Keratinocyte (primary cell): ENCODE data around the gene EIF3CL. TPM values are rescaled to one million over a fixed set of nuclear protein-coding genes. Genes with fewer than 3 reads are reported as not detected.
"Not testable (repeated sequence)": the region's sequence is repeated elsewhere in the genome, so short reads cannot be mapped to it uniquely, and the experiment has no call there.

Experiments used
- DNase-seq: peaks from one replicate; pipeline ENCODE4 v3.0.0-alpha.2; 2011; ENCODE audit warnings: low read depth, missing footprints, low spot score
- FAIRE-seq: peaks from 2 replicates; lab custom pipeline; 2011; peaks lifted over from hg19 to GRCh38; lab: Jason Lieb, UNC
- H2AFZ ChIP-seq: 2 replicates; pipeline ENCODE4 v1.6.0; 2012; ENCODE audit warnings: low read length, control low read depth, inconsistent platforms; ENCODE audit not compliant: control insufficient read depth
- H3K27ac ChIP-seq: 2 replicates; pipeline ENCODE4 v1.5.1; 2011; ENCODE audit warnings: low read length; ENCODE audit not compliant: control insufficient read depth, insufficient read depth
- H3K27me3 ChIP-seq: 3 replicates; pipeline ENCODE4 v1.6.0; 2011; ENCODE audit warnings: low read length; ENCODE audit not compliant: control insufficient read depth, insufficient read depth; ENCODE audit errors: extremely low read depth
- H3K36me3 ChIP-seq, 2 experiments: 2 replicates in 1 of 2; 3 replicates in 1 of 2; pipeline ENCODE4 v1.5.1; 2011; ENCODE audit warnings: low read length in 2 of 2, mild to moderate bottlenecking in 1 of 2; ENCODE audit not compliant: control insufficient read depth in 2 of 2, insufficient read depth in 2 of 2; ENCODE audit errors: extremely low read depth in 1 of 2
- H3K4me1 ChIP-seq: 3 replicates; pipeline ENCODE4 v1.5.1; 2011; ENCODE audit warnings: low read length; ENCODE audit not compliant: control insufficient read depth, insufficient read depth; ENCODE audit errors: extremely low read depth
- H3K4me2 ChIP-seq: 3 replicates; pipeline ENCODE4 v1.6.0; 2011; ENCODE audit warnings: low read depth, low read length; ENCODE audit not compliant: control insufficient read depth, insufficient read depth; ENCODE audit errors: extremely low read depth
- H3K4me3 ChIP-seq, 3 experiments: fragments of 200-600 bp in 1 of 3; sonication (generic) in 1 of 3; 2 replicates in 2 of 3; 3 replicates in 1 of 3; pipeline ENCODE4 v1.5.1; 2011 to 2016; ENCODE audit warnings: low read length in 3 of 3, mild to moderate bottlenecking in 3 of 3, control low read depth in 2 of 3, inconsistent platforms in 1 of 3, low read depth in 1 of 3, mixed read lengths in 1 of 3, mixed run types in 1 of 3, moderate library complexity in 1 of 3; ENCODE audit not compliant: control insufficient read depth in 2 of 3, insufficient read depth in 2 of 3; ENCODE audit errors: extremely low read depth in 1 of 3
- H3K79me2 ChIP-seq: 2 replicates; pipeline ENCODE4 v1.6.0; 2012; ENCODE audit warnings: low read length; ENCODE audit not compliant: control insufficient read depth, insufficient read depth
- H3K9ac ChIP-seq: 3 replicates; pipeline ENCODE4 v1.6.0; 2011; ENCODE audit warnings: low read length; ENCODE audit not compliant: control insufficient read depth, insufficient read depth; ENCODE audit errors: extremely low read depth
- H3K9me1 ChIP-seq: 3 replicates; pipeline ENCODE4 v1.6.0; 2011; ENCODE audit warnings: low read length; ENCODE audit not compliant: control insufficient read depth, insufficient read depth; ENCODE audit errors: extremely low read depth
- H3K9me3 ChIP-seq: 2 replicates; pipeline ENCODE4 v1.5.1; 2012; ENCODE audit warnings: low read depth, low read length; ENCODE audit not compliant: control insufficient read depth
- H4K20me1 ChIP-seq: 3 replicates; pipeline ENCODE4 v1.6.0; 2011; ENCODE audit warnings: low read length; ENCODE audit not compliant: control insufficient read depth, insufficient read depth; ENCODE audit errors: extremely low read depth
- dilution Hi-C: fragments of 300-500 bp; cut with MboI; formaldehyde crosslinking; loops from one replicate; pipeline ENCODE4 v1.7.0; 2020; ENCODE audit warnings: low sequenced_read_pairs; ENCODE audit not compliant: extremely low pct_ligation_motif_present
- polyA plus RNA-seq, 5 experiments: library from polyadenylated mRNA; depleted of rRNA in 3 of 5; stranded (reverse) in 3 of 5; stranded (forward) in 1 of 5; unstranded in 1 of 5; fragments of >200 nt; gene quantifications; 1 replicate in 1 of 5; 2 replicates in 3 of 5; 3 replicates in 1 of 5; pipeline versions ENCODE4 v1.2.1 to v1.2.3, GENCODE V29; 2011 to 2012; ENCODE audit warnings: missing spikeins in 2 of 5, low read depth in 1 of 5, low replicate concordance in 1 of 5

Gene EIF3CL
- polyA plus RNA-seq, 1 donor (not counting 4 experiments of a cell fraction or from before 2014, with no cell fraction given) = 50.8 TPM

GRCh38 chr16:28438899-28439298, 35.3 kb upstream of the EIF3CL start:
- H3K4me1 ChIP-seq, H3K79me2 ChIP-seq, FAIRE-seq, H3K9ac ChIP-seq, H3K36me3 ChIP-seq, H3K27ac ChIP-seq, DNase-seq, H2AFZ ChIP-seq, H3K4me2 ChIP-seq, H3K27me3 ChIP-seq, H4K20me1 ChIP-seq, H3K9me3 ChIP-seq, H3K9me1 ChIP-seq, dilution Hi-C loops, H3K4me3 ChIP-seq: not testable (repeated sequence)

GRCh38 chr16:28435340-28435739, 31.7 kb upstream of the EIF3CL start:
- H3K4me2 ChIP-seq, H3K9ac ChIP-seq, H3K4me1 ChIP-seq, dilution Hi-C loops, DNase-seq, H3K9me3 ChIP-seq, H2AFZ ChIP-seq, H4K20me1 ChIP-seq, H3K79me2 ChIP-seq, H3K27ac ChIP-seq, H3K36me3 ChIP-seq, H3K9me1 ChIP-seq, FAIRE-seq, H3K27me3 ChIP-seq, H3K4me3 ChIP-seq: not testable (repeated sequence)

GRCh38 chr16:28426060-28426680, 22.5 kb upstream of the EIF3CL start:
- not testable (repeated sequence) for H3K36me3 ChIP-seq, DNase-seq, H3K4me2 ChIP-seq

GRCh38 chr16:28421071-28421750, 17.6 kb upstream of the EIF3CL start:
- H3K27ac ChIP-seq, H3K4me2 ChIP-seq, H2AFZ ChIP-seq, H3K79me2 ChIP-seq, FAIRE-seq, H3K36me3 ChIP-seq, H3K27me3 ChIP-seq, H3K4me3 ChIP-seq, dilution Hi-C loops, H3K9me3 ChIP-seq, H3K9ac ChIP-seq, H3K4me1 ChIP-seq, H4K20me1 ChIP-seq, H3K9me1 ChIP-seq, DNase-seq: not testable (repeated sequence)

More at GRCh38 chr16:28426060-28426680, 22.5 kb upstream of the EIF3CL start:
- H4K20me1 ChIP-seq, FAIRE-seq, H3K4me1 ChIP-seq, H3K4me3 ChIP-seq, H2AFZ ChIP-seq, H3K79me2 ChIP-seq, H3K9me3 ChIP-seq, H3K27me3 ChIP-seq, H3K9ac ChIP-seq, H3K9me1 ChIP-seq, dilution Hi-C loops, H3K27ac ChIP-seq: not testable (repeated sequence)

GRCh38 chr16:28417033-28417432, 13.4 kb upstream of the EIF3CL start:
- H3K79me2 ChIP-seq, H3K4me3 ChIP-seq, H3K9me1 ChIP-seq, H3K27me3 ChIP-seq, H3K4me2 ChIP-seq, H2AFZ ChIP-seq, H4K20me1 ChIP-seq, H3K27ac ChIP-seq, DNase-seq, FAIRE-seq, H3K9ac ChIP-seq, dilution Hi-C loops, H3K36me3 ChIP-seq, H3K9me3 ChIP-seq, H3K4me1 ChIP-seq: not testable (repeated sequence)
